Stimulated activated naive B cell treated with anti-CD40 and anti-IgM and Interleukin-4, amounts not matched to agents 10 μg/mL and 1 μg/mL and 100 μg/mL, for 72 hours (primary cell): Measurements from ENCODE around the gene ESRRB.

Source experiments
- ATAC-seq, 2 donors: fragments of 150-1000 bp; cut with Tn5 transposase; replicated peaks; 2 replicates each; pipeline ENCODE4 v1.10.0; 2021; ENCODE audit warnings: moderate library complexity in 1 of 2
- DNase-seq: peaks from one replicate; pipeline ENCODE4 v3.0.0; 2021
- H3K27ac Mint-ChIP-seq: one replicate; pipeline ENCODE4 v1.8.0; 2022; ENCODE audit warnings: mild to moderate bottlenecking, mixed read lengths
- H3K27me3 Mint-ChIP-seq, 2 donors: one replicate each; pipeline ENCODE4 v1.8.0; 2022; ENCODE audit warnings: mixed read lengths in 2 of 2
- H3K36me3 Mint-ChIP-seq, 2 donors: one replicate each; pipeline ENCODE4 v1.8.0; 2022; ENCODE audit warnings: mixed read lengths in 2 of 2, mild to moderate bottlenecking in 1 of 2
- H3K4me1 Mint-ChIP-seq, 2 donors: one replicate each; pipeline ENCODE4 v1.8.0; 2022; ENCODE audit warnings: mixed read lengths in 2 of 2, mild to moderate bottlenecking in 1 of 2
- H3K4me3 Mint-ChIP-seq, 2 donors: one replicate each; pipeline ENCODE4 v1.8.0; 2022; ENCODE audit warnings: mild to moderate bottlenecking in 2 of 2, mixed read lengths in 2 of 2, moderate library complexity in 1 of 2
- H3K9me3 Mint-ChIP-seq, 2 donors: one replicate each; pipeline ENCODE4 v1.8.0; 2022; ENCODE audit warnings: mixed read lengths in 2 of 2, mild to moderate bottlenecking in 1 of 2

Gene ESRRB

DNA sequence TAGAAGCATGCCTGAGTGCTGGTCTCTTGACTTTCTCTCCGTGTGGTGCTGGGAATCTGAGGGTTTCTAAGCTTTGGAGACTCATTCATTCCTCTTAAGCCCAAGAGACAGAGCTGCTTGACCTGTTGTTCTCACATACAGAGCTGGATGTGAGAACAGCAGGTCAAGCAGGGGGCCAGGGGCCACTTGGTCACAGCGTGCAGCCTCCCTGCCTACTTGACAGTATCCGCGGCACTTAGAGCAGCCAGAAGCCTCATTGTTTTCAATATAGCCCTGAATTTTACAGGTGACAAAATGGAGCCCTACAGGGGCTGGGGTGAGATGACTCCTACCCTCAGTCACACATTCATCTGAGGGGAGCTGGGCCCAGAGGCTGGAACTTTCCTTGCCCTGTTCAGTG is 88.9 kb downstream of the ESRRB start:
- Mint-ChIP-seq H3K27ac (no peak overlapping the region), H3K9me3 (no peaks in the 10 kb centered on the region), H3K4me3 (no peak overlapping the region), H3K4me1 (no peaks in the 10 kb centered on the region), H3K27me3 (peaks cover 0 to 6% of the 10 kb centered on the region in 2 donors), H3K36me3 (no peaks in the 10 kb centered on the region)
- DNase-seq = no peak
- ATAC-seq = no peak

GRCh38 chr14:76465664-76466063 is 89.7 kb downstream of the ESRRB start:
- no peak overlapping the region for H3K4me3 Mint-ChIP-seq
- no peak overlapping the region for H3K27ac Mint-ChIP-seq
- H3K9me3 Mint-ChIP-seq = no peaks in the 10 kb centered on the region
- ATAC-seq (no peak), DNase-seq (no peak)
- H3K27me3 Mint-ChIP-seq = peaks cover 5 to 13% of the 10 kb centered on the region in 2 donors
- no peaks in the 10 kb centered on the region for H3K4me1 Mint-ChIP-seq
- no peaks in the 10 kb centered on the region for H3K36me3 Mint-ChIP-seq

DNA sequence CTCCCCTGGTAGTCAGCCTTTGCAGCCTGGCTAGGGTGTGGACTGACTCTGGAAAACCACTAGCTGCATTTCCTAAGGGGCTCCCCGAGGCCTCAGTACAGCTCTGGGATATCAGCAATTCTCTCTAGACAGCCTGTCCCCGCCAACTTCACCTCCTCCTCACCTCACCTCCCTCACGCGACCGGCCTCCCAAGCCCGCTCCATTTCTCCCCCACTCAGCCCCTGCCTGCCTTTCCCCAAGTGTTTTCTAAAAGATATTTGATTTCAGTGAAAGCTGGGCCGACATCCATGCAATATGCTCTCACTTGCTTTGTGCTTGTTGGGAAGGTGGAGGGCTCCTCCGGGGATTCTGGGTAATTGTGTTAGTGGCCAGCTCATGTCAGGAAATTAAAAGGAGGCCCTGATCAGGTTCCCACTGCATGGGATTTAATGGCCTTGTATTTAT is 91.8 kb downstream of the ESRRB start:
- no peaks in the 10 kb centered on the region for H3K36me3 Mint-ChIP-seq
- DNase-seq = no peak
- H3K9me3 Mint-ChIP-seq = no peaks in the 10 kb centered on the region
- H3K27me3 Mint-ChIP-seq = peaks cover 18 to 19% of the 10 kb centered on the region in 2 donors
- H3K27ac Mint-ChIP-seq = no peak overlapping the region
- no peaks in the 10 kb centered on the region for H3K4me1 Mint-ChIP-seq
- ATAC-seq = no peak
- no peak overlapping the region for H3K4me3 Mint-ChIP-seq

DNA sequence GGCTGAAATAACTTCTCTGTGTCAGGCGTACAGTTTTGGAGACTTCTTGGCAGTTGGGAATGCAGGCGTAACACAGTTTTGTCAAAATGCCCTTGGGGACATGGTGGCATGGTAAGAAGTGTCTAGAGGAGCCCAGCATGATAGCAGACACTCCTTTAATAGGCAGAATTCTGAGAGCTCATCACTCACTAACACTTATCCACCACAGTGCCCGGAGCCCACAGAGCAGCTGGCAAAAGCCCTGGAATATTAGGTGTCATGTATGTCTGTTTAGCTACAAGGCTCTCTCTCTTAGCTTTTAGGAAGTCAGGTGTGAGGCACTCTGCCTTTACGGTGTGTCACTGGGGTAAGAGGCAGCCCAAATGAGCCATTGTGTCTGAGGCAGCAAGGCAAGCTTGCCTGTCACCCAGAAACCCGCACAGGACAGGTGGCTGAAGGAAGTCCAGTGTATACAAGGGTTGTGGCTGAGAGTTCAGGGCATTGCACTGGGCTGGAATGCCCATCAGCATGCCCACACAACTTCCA is 96.3 kb downstream of the ESRRB start:
- H3K27ac Mint-ChIP-seq = no peak overlapping the region
- no peaks in the 10 kb centered on the region for H3K9me3 Mint-ChIP-seq
- ATAC-seq = no peak
- no peak for DNase-seq
- H3K36me3 Mint-ChIP-seq = no peaks in the 10 kb centered on the region
- peaks cover 0 to 6% of the 10 kb centered on the region in 2 donors for H3K4me1 Mint-ChIP-seq
- peaks cover 24 to 25% of the 10 kb centered on the region in 2 donors for H3K27me3 Mint-ChIP-seq
- H3K4me3 Mint-ChIP-seq = no peak overlapping the region

DNA sequence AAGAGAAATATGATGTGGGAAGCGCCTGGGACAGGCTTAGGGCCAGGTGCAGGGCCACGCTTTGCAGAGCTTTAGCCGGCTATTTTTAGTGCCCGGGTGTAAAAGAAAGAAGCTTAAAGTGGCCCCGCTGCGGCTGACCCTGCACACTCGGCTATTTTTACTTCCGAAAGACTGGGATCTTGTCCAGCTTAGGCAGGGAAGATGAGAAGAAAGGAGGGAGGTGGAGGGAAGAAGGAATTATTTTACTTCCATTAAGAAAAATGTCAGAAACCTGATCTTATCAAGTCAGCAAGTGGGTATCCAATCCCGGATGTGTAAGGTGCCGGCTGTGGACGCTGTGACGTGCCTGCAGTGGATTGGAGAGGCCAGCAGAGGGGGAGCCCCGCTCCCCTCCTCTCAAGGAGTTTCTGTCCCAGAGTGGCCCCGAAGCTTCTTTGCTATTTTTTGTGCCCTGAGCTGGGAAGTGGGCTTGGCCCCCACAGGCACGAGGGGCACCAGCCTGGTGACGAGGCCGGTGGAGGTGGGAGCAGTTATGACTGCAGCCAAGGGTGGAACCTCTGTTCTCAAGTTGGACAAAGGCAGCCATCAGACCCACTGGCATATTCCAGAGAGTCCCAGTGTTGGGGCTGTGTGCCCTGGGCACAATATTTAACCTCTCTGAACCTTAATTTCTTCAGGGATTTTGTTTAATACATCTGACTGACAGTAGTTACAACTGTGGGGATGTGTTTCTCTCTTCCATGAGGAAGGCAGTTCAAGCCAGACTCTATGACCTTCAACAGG is 97.7 kb downstream of the ESRRB start:
- Mint-ChIP-seq H3K4me1 (peaks cover 0 to 6% of the 10 kb centered on the region in 2 donors), H3K4me3 (peak overlapping the region; percentile 21 to 29)
- peak; percentile 48 to 59 for ATAC-seq

GRCh38 chr14:76480426-76480825 is 104.5 kb downstream of the ESRRB start:
- Mint-ChIP-seq H3K36me3 (no peaks in the 10 kb centered on the region), H3K27ac (no peak overlapping the region), H3K4me1 (no peaks in the 10 kb centered on the region), H3K9me3 (peaks cover 0 to 1% of the 10 kb centered on the region in 2 donors), H3K27me3 (no peaks in the 10 kb centered on the region), H3K4me3 (no peak overlapping the region)
- DNase-seq = no peak
- no peak for ATAC-seq

More for the DNA sequence above, 97.7 kb downstream of the ESRRB start:
- Mint-ChIP-seq H3K36me3 (no peaks in the 10 kb centered on the region), H3K27ac (no peak overlapping the region), H3K9me3 (no peaks in the 10 kb centered on the region), H3K27me3 (peaks cover 23 to 25% of the 10 kb centered on the region in 2 donors)
- DNase-seq = no peak

GRCh38 chr14:76484355-76484754 is 108.4 kb downstream of the ESRRB start:
- H3K9me3 Mint-ChIP-seq = peaks cover 0 to 1% of the 10 kb centered on the region in 2 donors
- H3K4me1 Mint-ChIP-seq = no peaks in the 10 kb centered on the region
- peaks cover 10 to 11% of the 10 kb centered on the region in 2 donors for H3K27me3 Mint-ChIP-seq
- ATAC-seq = no peak
- H3K4me3 Mint-ChIP-seq = no peak overlapping the region
- no peak overlapping the region for H3K27ac Mint-ChIP-seq
- no peak for DNase-seq
- no peaks in the 10 kb centered on the region for H3K36me3 Mint-ChIP-seq

DNA sequence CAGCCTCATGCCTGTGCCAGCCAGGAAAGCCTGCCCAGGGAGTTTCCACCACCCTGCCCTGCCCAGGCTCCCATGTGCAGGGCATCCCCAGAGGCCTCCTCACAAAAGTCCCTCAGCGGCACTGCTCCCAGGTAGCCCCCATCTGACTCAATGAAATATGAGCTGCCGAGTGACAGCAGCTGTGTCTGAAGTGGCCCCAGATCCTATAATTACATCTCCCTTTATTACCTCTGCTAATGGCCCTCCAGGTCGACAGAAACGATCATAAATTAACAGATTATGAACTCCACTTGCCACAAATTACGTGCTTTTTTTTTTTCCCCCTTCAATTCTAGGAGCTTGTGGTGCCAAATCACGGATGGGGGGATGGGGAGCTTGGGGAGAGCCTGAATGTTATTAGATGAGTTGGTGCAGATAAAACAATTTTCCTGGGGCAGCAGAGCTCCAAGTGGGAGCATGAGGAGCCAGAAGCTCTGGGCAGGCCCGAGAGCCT is 110.4 kb downstream of the ESRRB start:
- Mint-ChIP-seq H3K27me3 (peaks cover 12 to 19% of the 10 kb centered on the region in 2 donors), H3K9me3 (peaks cover 0 to 1% of the 10 kb centered on the region in 2 donors), H3K36me3 (no peaks in the 10 kb centered on the region), H3K4me3 (no peak overlapping the region), H3K4me1 (no peaks in the 10 kb centered on the region), H3K27ac (no peak overlapping the region)
- DNase-seq (no peak), ATAC-seq (no peak)

DNA sequence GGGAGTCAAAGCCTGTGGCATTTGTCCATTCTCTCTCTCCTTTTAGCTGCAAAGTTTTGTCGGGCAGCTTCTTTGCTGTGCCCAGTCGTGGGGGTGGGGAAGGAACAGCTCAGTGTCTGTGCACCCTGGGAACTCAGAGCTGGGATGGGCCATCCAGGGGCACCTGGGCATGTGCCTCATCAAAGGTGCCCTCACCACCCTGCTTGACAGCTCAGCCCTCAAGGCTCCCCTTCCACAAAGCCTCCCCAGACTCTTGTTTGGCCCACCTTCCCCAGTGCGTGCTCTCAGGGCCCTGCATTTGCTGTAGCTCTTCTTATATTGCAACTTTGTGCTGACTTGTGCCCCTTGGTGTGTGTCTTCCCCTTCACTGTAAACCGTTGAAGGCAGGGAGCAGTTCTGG is 112.6 kb downstream of the ESRRB start:
- Mint-ChIP-seq H3K9me3 (peaks cover 0 to 1% of the 10 kb centered on the region in 2 donors), H3K36me3 (no peaks in the 10 kb centered on the region), H3K4me3 (no peak overlapping the region), H3K4me1 (no peaks in the 10 kb centered on the region), H3K27ac (no peak overlapping the region), H3K27me3 (peaks cover 12 to 19% of the 10 kb centered on the region in 2 donors)
- no peak for ATAC-seq
- no peak for DNase-seq

GRCh38 chr14:76489667-76490066 is 113.7 kb downstream of the ESRRB start:
- no peaks in the 10 kb centered on the region for H3K4me1 Mint-ChIP-seq
- H3K9me3 Mint-ChIP-seq = no peaks in the 10 kb centered on the region
- no peak overlapping the region for H3K27ac Mint-ChIP-seq
- ATAC-seq = no peak
- no peak for DNase-seq
- no peak overlapping the region for H3K4me3 Mint-ChIP-seq
- no peaks in the 10 kb centered on the region for H3K36me3 Mint-ChIP-seq
- H3K27me3 Mint-ChIP-seq = peaks cover 12 to 19% of the 10 kb centered on the region in 2 donors

- Mint-ChIP-seq H3K27ac (no peak overlapping the region), H3K9me3 (no peaks in the 10 kb centered on the region), H3K36me3 (no peaks in the 10 kb centered on the region), H3K27me3 (peaks cover 12 to 19% of the 10 kb centered on the region in 2 donors), H3K4me1 (no peaks in the 10 kb centered on the region), H3K4me3 (no peak overlapping the region)
- DNase-seq (no peak), ATAC-seq (no peak)
Observed at GRCh38 chr14:76490111-76490510, 114.2 kb downstream of the ESRRB start.

DNA sequence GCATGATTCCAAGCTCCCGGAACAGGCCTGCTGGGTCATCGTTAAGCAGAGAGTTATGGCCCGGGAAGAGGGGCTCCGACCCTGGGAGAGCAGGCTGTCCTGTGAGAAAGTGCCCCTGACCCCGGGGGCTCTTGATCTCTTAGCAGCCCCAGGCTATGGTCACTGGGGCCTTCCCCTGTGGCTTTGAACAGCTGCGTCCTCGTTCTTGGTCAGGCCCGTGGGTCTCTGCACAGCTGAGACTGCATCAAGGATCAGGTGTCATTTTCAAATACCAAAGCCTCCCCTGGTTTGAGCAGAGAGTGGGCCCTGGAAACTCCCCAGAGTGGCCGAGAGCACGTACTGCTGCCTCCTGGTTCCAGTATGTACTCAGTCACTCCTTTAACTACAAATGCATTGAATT is 114.8 kb downstream of the ESRRB start:
- H3K27ac Mint-ChIP-seq = no peak overlapping the region
- H3K4me1 Mint-ChIP-seq = no peaks in the 10 kb centered on the region
- peaks cover 12 to 19% of the 10 kb centered on the region in 2 donors for H3K27me3 Mint-ChIP-seq
- H3K36me3 Mint-ChIP-seq = no peaks in the 10 kb centered on the region
- ATAC-seq = no peak
- no peaks in the 10 kb centered on the region for H3K9me3 Mint-ChIP-seq
- DNase-seq = no peak
- H3K4me3 Mint-ChIP-seq = no peak overlapping the region

GRCh38 chr14:76491172-76491930 is 115.4 kb downstream of the ESRRB start:
- Mint-ChIP-seq H3K9me3 (no peaks in the 10 kb centered on the region), H3K27me3 (peaks cover 12 to 25% of the 10 kb centered on the region in 2 donors), H3K36me3 (no peaks in the 10 kb centered on the region), H3K27ac (no peak overlapping the region), H3K4me3 (no peak overlapping the region), H3K4me1 (no peaks in the 10 kb centered on the region)
- ATAC-seq (no peak), DNase-seq (no peak)

DNA sequence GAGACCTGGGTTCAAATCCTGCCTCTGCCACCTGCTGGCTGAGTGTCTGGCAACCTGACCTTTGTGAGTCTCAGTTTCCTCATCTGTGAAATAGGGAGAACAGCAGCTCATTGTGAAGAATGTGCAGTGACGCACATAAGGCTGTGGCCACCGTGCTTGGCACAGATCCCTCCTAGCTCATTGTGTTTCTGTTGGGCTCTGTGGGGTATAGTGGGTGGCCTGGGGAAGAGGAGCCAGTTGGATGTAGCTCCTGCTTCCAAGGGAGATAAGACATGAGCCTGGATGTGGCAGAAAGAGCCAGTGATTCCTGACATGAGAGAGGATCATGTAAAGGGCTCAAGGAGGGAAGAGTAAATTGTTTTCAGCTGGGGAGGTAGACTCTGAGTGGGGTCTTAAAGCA is 120.0 kb downstream of the ESRRB start:
- no peak for DNase-seq
- ATAC-seq = no peak
- Mint-ChIP-seq H3K36me3 (no peaks in the 10 kb centered on the region), H3K27ac (no peak overlapping the region), H3K4me3 (no peak overlapping the region), H3K9me3 (no peaks in the 10 kb centered on the region), H3K4me1 (no peaks in the 10 kb centered on the region), H3K27me3 (peaks cover 0 to 13% of the 10 kb centered on the region in 2 donors)
